Activated CD4-positive, alpha-beta T cell treated with anti-CD3 and anti-CD28 coated beads, Interleukin-2, amount 50 U/mL, for 4 hours (primary cell): ENCODE measurements around the gene ASPDH.
"Not testable (repeated sequence)": the region's sequence is repeated elsewhere in the genome, so short reads cannot be mapped to it uniquely, and the experiment has no call there.

ENCODE experiments used
- DNase-seq, 2 experiments: peaks; one replicate each; pipeline ENCODE4 v3.0.0-alpha.2; 2020

ASPDH gene

GRCh38 chr19:50547385-50548190, 33.9 kb upstream of the ASPDH start:
- DNase-seq = no peak

GRCh38 chr19:50546527-50547221, 33.0 kb upstream of the ASPDH start:
- DNase-seq = no peak

- no peak for DNase-seq
These were observed 29.2 kb upstream of the ASPDH start for GRCh38 chr19:50542943-50543342.

GRCh38 chr19:50537769-50538230, 24.1 kb upstream of the ASPDH start:
- DNase-seq = peak; percentile 42 to 52

- no peak for DNase-seq
These were observed 23.6 kb upstream of the ASPDH start for GRCh38 chr19:50537306-50537685.

GRCh38 chr19:50536662-50537305, 23.1 kb upstream of the ASPDH start:
- no peak for DNase-seq

GRCh38 chr19:50535672-50536187, 22.0 kb upstream of the ASPDH start:
- DNase-seq = no peak

GRCh38 chr19:50534478-50534877, 20.8 kb upstream of the ASPDH start:
- DNase-seq = no peak

- DNase-seq = no peak
These were observed 19.2 kb upstream of the ASPDH start for GRCh38 chr19:50532952-50533351.

GRCh38 chr19:50531171-50531612, 17.5 kb upstream of the ASPDH start:
- DNase-seq = no peak

GRCh38 chr19:50528052-50528451, 14.3 kb upstream of the ASPDH start:
- DNase-seq = not testable (repeated sequence)

GRCh38 chr19:50522881-50523280, 9.2 kb upstream of the ASPDH start:
- DNase-seq = no peak

- no peak for DNase-seq
These were observed 7.2 kb upstream of the ASPDH start for GRCh38 chr19:50520822-50521465.

- DNase-seq = no peak
These were observed 5.4 kb upstream of the ASPDH start for GRCh38 chr19:50519006-50519575.

- DNase-seq = no peak
These were observed 4.6 kb upstream of the ASPDH start for GRCh38 chr19:50518091-50519005.

GRCh38 chr19:50517704-50518075, 4.0 kb upstream of the ASPDH start:
- DNase-seq = no peak

- DNase-seq = no peak
These were observed 3.4 kb upstream of the ASPDH start for GRCh38 chr19:50516964-50517703.

GRCh38 chr19:50516456-50516855, 2.7 kb upstream of the ASPDH start:
- no peak for DNase-seq

- no peak for DNase-seq
These were observed 1.5 kb upstream of the ASPDH start for GRCh38 chr19:50515168-50515561.

GRCh38 chr19:50514346-50515167, 844 bp upstream of the ASPDH start:
- no peak for DNase-seq
